Adrenal gland (tissue), 12 donors: ENCODE measurements around the gene TCN2. TPM values are rescaled to one million over a fixed set of nuclear protein-coding genes. Genes with fewer than 3 reads are reported as not detected.

Experiments used
- DNase-seq, 7 donors: peaks; one replicate each; pipeline ENCODE4 v3.0.0-alpha.2; 2019 to 2020
- H3K27ac ChIP-seq, 5 donors: fragments of 200-600 bp; sonication (generic) in 4 of 5; 1 replicate in 3 of 5; 2 replicates in 2 of 5; pipeline versions ENCODE4 v1.5.1 to v1.8.0; 2016 to 2020; ENCODE audit warnings: mild to moderate bottlenecking in 1 of 5
- H3K27me3 ChIP-seq: fragments of 200-600 bp; 2 replicates; pipeline ENCODE4 v1.8.0; 2021
- H3K36me3 ChIP-seq, 2 donors: fragments of 200-600 bp; replicated peaks in 1 of 2; 1 replicate in 1 of 2; 2 replicates in 1 of 2; pipeline versions ENCODE4 v1.5.1 to v1.8.0; 2018 to 2022
- H3K4me1 ChIP-seq, 2 donors: fragments of 200-600 bp; replicated peaks in 1 of 2; 1 replicate in 1 of 2; 2 replicates in 1 of 2; pipeline versions ENCODE4 v1.5.1 to v1.8.0; 2018 to 2021
- H3K4me3 ChIP-seq, 4 donors: fragments of 200-600 bp; sonication (generic) in 3 of 4; one replicate each; pipeline ENCODE4 v1.5.1; 2016 to 2018
- H3K9me3 ChIP-seq, 3 donors: fragments of 200-600 bp; sonication (generic) in 1 of 3; replicated peaks in 1 of 3; 1 replicate in 2 of 3; 2 replicates in 1 of 3; pipeline versions ENCODE4 v1.5.1 to v1.8.0; 2016 to 2021
- POLR2A ChIP-seq, 2 donors: fragments of 450-650 bp; IDR thresholded peaks; one replicate each; pipeline ENCODE4 v1.6.1; 2017; ENCODE audit warnings: antibody characterized with exemption in 2 of 2, mild to moderate bottlenecking in 2 of 2, moderate library complexity in 1 of 2
- WGBS, 4 donors: extraction: QIAGEN DNeasy Blood & Tissue Kit in 2 of 4; methylation state at CpG; one replicate each; pipeline versions ENCODE4 v1.1.5 to v1.1.7; 2013 to 2017; 5-methylcytosine and 5-hydroxymethylcytosine counted together
- intact Hi-C, 2 donors: fragments of 100-400 bp; cut with DNase I; formaldehyde crosslinking; loops; one replicate each; pipeline versions ENCODE4 v1.14.1 to v1.15.0; 2022 to 2023
- polyA plus RNA-seq, 3 donors: library from polyadenylated mRNA; stranded (reverse); fragments of 200-250 nt in 2 of 3; fragments of 350-450 nt in 1 of 3; fragmentation: Illumina TruSeq in 1 of 3; extraction: RNeasy Lipid Tissue Mini Kit (QIAGEN cat#74804) in 1 of 3; gene quantifications; one replicate each; pipeline ENCODE4 v1.2.3, GENCODE V29; 2013 to 2014
- total RNA-seq, 9 donors: library from RNA; depleted of rRNA in 4 of 9; stranded (reverse); fragments of >200 nt in 4 of 9; fragments of 120-200 nt in 1 of 9; fragmentation: NEBNext Ultra II Directional in 1 of 9; extraction: Animal tissue kit (Norgen Biotek cat#: 25700) in 1 of 9; gene quantifications; one replicate each; pipeline versions ENCODE4 v1.1.0 to v1.2.4, GENCODE V29; 2013 to 2023
- TF ChIP-seq, protein P1 (sequence below), 6 experiments: fragments of 450-650 bp in 4 of 6; fragments of 200-600 bp in 2 of 6; sonication (generic) in 1 of 6; IDR thresholded peaks; 1 replicate in 5 of 6; 2 replicates in 1 of 6; pipeline versions ENCODE4 v1.5.1 to v1.8.0; 2016 to 2021; ENCODE audit warnings: antibody characterized with exemption in 6 of 6, mild to moderate bottlenecking in 2 of 6, moderate library complexity in 1 of 6
- donor health status: healthy with polysubstance abuse.
- donor health status: Bipolar disorder and iron deficiency.
- donor health status: DM: yes; HTN: yes; CAD: no.
- donor health status: DM: no; HTN: no; CAD: no.
- donor health status: DM: no; HTN: no; CAD: no.
- donor health status: DM: yes; HTN: yes; CAD: no.

The TCN2 gene
- total and polyA plus RNA-seq, 12 donors = 12.8 to 108 (median 49.9) TPM

DNA sequence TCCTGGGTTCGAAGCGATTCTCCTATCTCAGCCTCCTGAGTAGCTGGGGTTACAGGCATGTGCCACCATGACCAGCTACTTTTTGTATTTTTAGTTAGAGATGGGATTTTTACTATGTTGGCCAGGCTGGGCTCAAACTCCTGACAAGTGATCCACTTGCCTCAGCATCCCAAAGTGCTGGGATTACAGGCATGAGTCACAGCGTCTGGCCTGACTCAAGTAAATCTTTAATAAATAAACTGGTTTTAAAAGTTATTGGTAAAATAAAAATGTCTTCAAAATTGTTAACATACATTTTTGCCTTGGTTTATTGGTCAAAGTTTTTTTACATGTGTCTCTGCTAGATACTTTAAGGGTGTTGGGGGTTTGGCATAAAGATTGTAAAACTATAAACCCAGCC, 8.0 kb upstream of the TCN2 start:
- Histone ChIP-seq H3K4me3 (no peak overlapping the region), H3K9me3 (no peaks in the 10 kb centered on the region), H3K27me3 (no peaks in the 10 kb centered on the region), H3K27ac (no peak overlapping the region), H3K36me3 (no peaks in the 10 kb centered on the region), H3K4me1 (no peaks in the 10 kb centered on the region)
- WGBS, 4 donors = 74 to 93% (median 84%) methylated on average over 3 of the region's 3 CpGs
- intact Hi-C loops = no loop called here
- DNase-seq = no peak
- TF ChIP-seq, protein P1, sequence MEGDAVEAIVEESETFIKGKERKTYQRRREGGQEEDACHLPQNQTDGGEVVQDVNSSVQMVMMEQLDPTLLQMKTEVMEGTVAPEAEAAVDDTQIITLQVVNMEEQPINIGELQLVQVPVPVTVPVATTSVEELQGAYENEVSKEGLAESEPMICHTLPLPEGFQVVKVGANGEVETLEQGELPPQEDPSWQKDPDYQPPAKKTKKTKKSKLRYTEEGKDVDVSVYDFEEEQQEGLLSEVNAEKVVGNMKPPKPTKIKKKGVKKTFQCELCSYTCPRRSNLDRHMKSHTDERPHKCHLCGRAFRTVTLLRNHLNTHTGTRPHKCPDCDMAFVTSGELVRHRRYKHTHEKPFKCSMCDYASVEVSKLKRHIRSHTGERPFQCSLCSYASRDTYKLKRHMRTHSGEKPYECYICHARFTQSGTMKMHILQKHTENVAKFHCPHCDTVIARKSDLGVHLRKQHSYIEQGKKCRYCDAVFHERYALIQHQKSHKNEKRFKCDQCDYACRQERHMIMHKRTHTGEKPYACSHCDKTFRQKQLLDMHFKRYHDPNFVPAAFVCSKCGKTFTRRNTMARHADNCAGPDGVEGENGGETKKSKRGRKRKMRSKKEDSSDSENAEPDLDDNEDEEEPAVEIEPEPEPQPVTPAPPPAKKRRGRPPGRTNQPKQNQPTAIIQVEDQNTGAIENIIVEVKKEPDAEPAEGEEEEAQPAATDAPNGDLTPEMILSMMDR (IDR thresholded peaks at IDR 0.05) = no peak
- no peak for TF ChIP-seq POLR2A (IDR thresholded peaks at IDR 0.05)

DNA sequence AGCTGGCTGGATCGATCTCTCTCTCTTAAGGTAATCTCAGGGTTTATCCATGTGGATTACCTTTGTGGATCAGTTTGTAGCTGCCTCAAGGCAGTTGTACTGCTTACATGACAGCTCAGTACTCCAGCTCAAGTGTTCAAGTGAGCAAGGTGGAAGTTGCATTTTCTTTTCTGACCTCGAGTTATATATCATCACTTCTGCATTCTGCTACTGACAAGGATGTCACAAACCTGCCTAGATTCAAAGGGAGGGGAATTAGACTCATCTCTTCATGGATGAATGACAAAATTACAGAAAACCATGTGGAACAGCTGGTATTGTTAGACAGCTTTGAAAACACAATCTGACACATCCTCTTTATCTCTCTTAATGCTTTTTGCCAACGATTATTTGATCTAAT, 6.1 kb upstream of the TCN2 start:
- DNase-seq = no peak
- WGBS, 4 donors = 41 to 50% (median 47%) methylated on average over 3 of the region's 3 CpGs
- Histone ChIP-seq H3K27ac (no peak overlapping the region), H3K9me3 (no peaks in the 10 kb centered on the region), H3K27me3 (no peaks in the 10 kb centered on the region), H3K36me3 (no peaks in the 10 kb centered on the region), H3K4me1 (peaks cover under 1 to 6% of the 10 kb centered on the region in 2 donors), H3K4me3 (no peak overlapping the region)
- TF ChIP-seq, protein P1 (IDR thresholded peaks at IDR 0.05) = no peak
- no peak for TF ChIP-seq POLR2A (IDR thresholded peaks at IDR 0.05)
- intact Hi-C loops = no loop called here

DNA sequence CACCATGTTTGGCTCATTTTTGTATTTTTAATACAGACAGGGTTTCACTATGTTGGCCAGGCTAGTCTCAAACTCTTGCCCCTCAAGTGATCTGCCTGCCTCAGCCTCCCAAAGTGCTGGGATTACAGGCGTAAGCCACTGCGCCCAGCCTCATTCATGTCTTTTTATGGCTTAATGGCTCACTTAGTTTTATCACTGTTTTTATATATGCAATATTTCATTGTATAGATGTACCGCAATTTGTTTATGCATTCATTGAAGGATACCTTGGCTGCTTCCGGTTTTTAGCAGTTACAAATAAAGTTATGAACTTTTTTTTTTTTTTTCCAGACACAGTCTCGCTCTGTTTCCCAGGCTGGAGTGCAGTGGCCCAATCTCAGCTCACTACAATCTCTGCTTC, 5.5 kb upstream of the TCN2 start:
- H3K36me3 ChIP-seq = no peaks in the 10 kb centered on the region
- H3K27ac ChIP-seq = no peak overlapping the region
- 74 to 83% (median 80%) methylated on average over 5 of the region's 5 CpGs for WGBS, 4 donors
- H3K4me1 ChIP-seq = peaks cover 6 to 8% of the 10 kb centered on the region in 2 donors
- H3K4me3 ChIP-seq = no peak overlapping the region
- intact Hi-C loops = no loop called here
- no peaks in the 10 kb centered on the region for H3K9me3 ChIP-seq
- no peaks in the 10 kb centered on the region for H3K27me3 ChIP-seq
- TF ChIP-seq POLR2A (IDR thresholded peaks at IDR 0.05) = no peak
- TF ChIP-seq, protein P1 (IDR thresholded peaks at IDR 0.05) = no peak
- DNase-seq = no peak

DNA sequence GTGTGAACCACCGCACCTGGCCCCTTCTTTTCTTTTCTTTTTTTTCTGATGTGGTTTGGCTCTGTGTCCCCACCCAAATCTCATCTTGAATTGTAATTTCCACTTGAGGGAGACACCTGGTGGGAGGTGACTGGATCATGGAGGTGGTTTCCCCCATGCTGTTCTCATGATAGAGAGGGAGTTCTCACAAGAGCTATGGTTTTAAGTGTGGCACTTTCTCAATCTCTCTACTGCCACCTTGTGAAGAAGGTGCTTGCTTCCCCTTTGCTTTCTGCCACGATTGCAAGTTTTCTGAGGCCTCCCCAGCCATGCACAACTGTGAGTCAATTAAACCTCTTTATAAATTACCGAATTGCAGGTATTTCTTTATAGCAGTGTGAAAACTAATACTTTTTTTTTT, 4.9 kb upstream of the TCN2 start:
- Histone ChIP-seq H3K4me3 (no peak overlapping the region), H3K36me3 (no peaks in the 10 kb centered on the region), H3K9me3 (no peaks in the 10 kb centered on the region), H3K27me3 (no peaks in the 10 kb centered on the region), H3K4me1 (peaks cover 6 to 8% of the 10 kb centered on the region in 2 donors), H3K27ac (no peak overlapping the region)
- WGBS, 4 donors = 57 to 61% (median 57%) methylated on average over 3 of the region's 3 CpGs
- intact Hi-C loops = no loop called here
- no peak for TF ChIP-seq POLR2A (IDR thresholded peaks at IDR 0.05)
- TF ChIP-seq, protein P1 (IDR thresholded peaks at IDR 0.05) = peak in 2 of 6 experiments; percentile 16 to 30
- no peak for DNase-seq
